ENCODE results near the gene TRAF3. TPM values are rescaled to one million over a fixed set of nuclear protein-coding genes. Genes with fewer than 3 reads are reported as not detected.

Gene TRAF3
- total RNA-seq, 4 donors from 2014 or later, result 5.5 to 14.7 (median 6.9) TPM

GRCh38 chr14:102941419-102942011 lies 164.3 kb downstream of the TRAF3 start:
- Histone ChIP-seq H3K36me3 (peaks cover 5 to 76% of the 10 kb centered on the region in 2 donors), H3K27me3 (no peaks in the 10 kb centered on the region), H3K9me3 (no peaks in the 10 kb centered on the region), H3K27ac (no peak overlapping the region), H3K4me3 (no peak overlapping the region), H3K4me1 (no peaks in the 10 kb centered on the region)
- intact Hi-C loops (cut with DNase I; ENCODE audit: low total_unique reads) (no loop called here), in situ Hi-C loops (cut with MboI; ENCODE audit: low sequenced_read_pairs in 4 of 4) (no loop called here)
- TF ChIP-seq POLR2A (IDR thresholded peaks at IDR 0.05) (no peak), CTCF (IDR thresholded peaks at IDR 0.05 in 4 of 5, conservative IDR thresholded peaks at IDR 0.05 in 1 of 5) (no peak)
- DNase-seq, result no peak
- ATAC-seq, result no peak

GRCh38 chr14:102942069-102942468 lies 164.8 kb downstream of the TRAF3 start:
- intact Hi-C loops (cut with DNase I; ENCODE audit: low total_unique reads) (no loop called here), in situ Hi-C loops (cut with MboI; ENCODE audit: low sequenced_read_pairs in 4 of 4) (no loop called here)
- Histone ChIP-seq H3K27ac (no peak overlapping the region), H3K4me1 (no peaks in the 10 kb centered on the region), H3K9me3 (no peaks in the 10 kb centered on the region), H3K4me3 (no peak overlapping the region), H3K36me3 (peaks cover 5 to 79% of the 10 kb centered on the region in 2 donors), H3K27me3 (no peaks in the 10 kb centered on the region)
- no peak for ATAC-seq
- TF ChIP-seq POLR2A (IDR thresholded peaks at IDR 0.05), result no peak
- no peak for TF ChIP-seq CTCF (IDR thresholded peaks at IDR 0.05 in 4 of 5, conservative IDR thresholded peaks at IDR 0.05 in 1 of 5)
- DNase-seq, result no peak

GRCh38 chr14:102943454-102943853 lies 166.2 kb downstream of the TRAF3 start:
- H3K4me1 ChIP-seq, result no peaks in the 10 kb centered on the region
- in situ Hi-C loops (cut with MboI; ENCODE audit: low sequenced_read_pairs in 4 of 4) (no loop called here), intact Hi-C loops (cut with DNase I; ENCODE audit: low total_unique reads) (no loop called here)
- no peak overlapping the region for H3K4me3 ChIP-seq
- no peaks in the 10 kb centered on the region for H3K27me3 ChIP-seq
- DNase-seq, result no peak
- H3K9me3 ChIP-seq, result no peaks in the 10 kb centered on the region
- no peak for TF ChIP-seq POLR2A (IDR thresholded peaks at IDR 0.05)
- TF ChIP-seq CTCF (IDR thresholded peaks at IDR 0.05 in 4 of 5, conservative IDR thresholded peaks at IDR 0.05 in 1 of 5), result no peak
- no peak for ATAC-seq
- peaks cover 5 to 72% of the 10 kb centered on the region in 2 donors for H3K36me3 ChIP-seq
- no peak overlapping the region for H3K27ac ChIP-seq

GRCh38 chr14:102943979-102944378 lies 166.7 kb downstream of the TRAF3 start:
- ATAC-seq (no peak), DNase-seq (no peak)
- peaks cover 4% of the 10 kb centered on the region in 2 donors for H3K4me1 ChIP-seq
- H3K27ac ChIP-seq, result no peak overlapping the region
- intact Hi-C loops (cut with DNase I; ENCODE audit: low total_unique reads), result no loop called here
- no peaks in the 10 kb centered on the region for H3K27me3 ChIP-seq
- no peaks in the 10 kb centered on the region for H3K9me3 ChIP-seq
- TF ChIP-seq CTCF (IDR thresholded peaks at IDR 0.05 in 4 of 5, conservative IDR thresholded peaks at IDR 0.05 in 1 of 5) (no peak), POLR2A (IDR thresholded peaks at IDR 0.05) (no peak)
- H3K36me3 ChIP-seq, result peaks cover 5 to 72% of the 10 kb centered on the region in 2 donors
- no peak overlapping the region for H3K4me3 ChIP-seq
- in situ Hi-C loops (cut with MboI; ENCODE audit: low sequenced_read_pairs in 4 of 4), result no loop called here
